Upper lobe of right lung (tissue), 1 donor: ENCODE data around the gene GPSM3. TPM values are rescaled to one million over a fixed set of nuclear protein-coding genes. Genes with fewer than 3 reads are reported as not detected.

Experiments used
- ATAC-seq: fragments of 200-7000 bp; cut with Tn5 transposase; one replicate; pipeline ENCODE4 v1.9.1; 2020; ENCODE audit warnings: mild to moderate bottlenecking, moderate library complexity
- DNase-seq: peaks from one replicate; pipeline ENCODE4 v3.0.0-alpha.2; 2020
- H3K27ac ChIP-seq: fragments of 200-600 bp; one replicate; pipeline ENCODE4 v1.8.0; 2022
- H3K27me3 ChIP-seq: fragments of 200-600 bp; one replicate; pipeline ENCODE4 v1.8.0; 2022; ENCODE audit warnings: mild to moderate bottlenecking
- H3K36me3 ChIP-seq: fragments of 200-600 bp; one replicate; pipeline ENCODE4 v1.8.0; 2022
- H3K4me1 ChIP-seq: fragments of 200-600 bp; one replicate; pipeline ENCODE4 v1.8.0; 2022
- H3K4me3 ChIP-seq: fragments of 200-600 bp; one replicate; pipeline ENCODE4 v1.8.0; 2022; ENCODE audit warnings: mild to moderate bottlenecking
- H3K9me3 ChIP-seq: fragments of 200-600 bp; one replicate; pipeline ENCODE4 v1.8.0; 2022
- CTCF ChIP-seq: fragments of 200-600 bp; IDR thresholded peaks from one replicate; pipeline ENCODE4 v1.8.0; 2022; ENCODE audit warnings: antibody characterized with exemption
- intact Hi-C: fragments of 100-400 bp; cut with DNase I; formaldehyde crosslinking; loops from one replicate; pipeline ENCODE4 v1.11.0; 2022
- long read RNA-seq: library from polyadenylated mRNA; unstranded; transcript quantifications from one replicate; pipeline ENCODE4 v2.0.0, GENCODE V29; 2021
- total RNA-seq: library from RNA; stranded (reverse); fragmentation: NEBNext Ultra II Directional; extraction: Animal tissue kit (Norgen Biotek cat#: 25700); gene quantifications from one replicate; pipeline ENCODE4 v1.2.1, GENCODE V29; 2021
- donor health status: DM: no; HTN: yes; CAD: no; lungs with severe emphysema.

The GPSM3 gene
- 51.9 TPM for total RNA-seq
- long read RNA-seq, transcript GPSM3-206 (4 exons, 1,476 nt): major isoform, 18 of 35 reads
- long read RNA-seq, partial matches to known transcripts: 13 of 35 reads
- long read RNA-seq, other reads (novel, unspliced or antisense): 2 of 35 reads

- peak within 1 kb of the TSS; percentile 91 for H3K27ac ChIP-seq
- no peaks in the 10 kb centered on the region for H3K9me3 ChIP-seq
- DNase-seq (peak; percentile 88), ATAC-seq (no peak)
- intact Hi-C loops: no loop called here
- TF ChIP-seq CTCF: no peak
- no peaks in the 10 kb centered on the region for H3K27me3 ChIP-seq
- peaks cover 56% of the 10 kb centered on the region for H3K4me1 ChIP-seq
- peak within 1 kb of the TSS; percentile 66 for H3K4me3 ChIP-seq
- H3K36me3 ChIP-seq: peaks cover 3% of the 10 kb centered on the region
These were observed at the start of gene GPSM3 for GRCh38 chr6:32192608-32193039. Gene GPSM3 (minus strand): TSS chr6:32192643. CDS start chr6:32192513, 130 bp downstream.

- no peaks in the 10 kb centered on the region for H3K36me3 ChIP-seq
- ATAC-seq (no peak), DNase-seq (no peak)
- H3K4me3 ChIP-seq: no peak overlapping the region
- H3K27me3 ChIP-seq: no peaks in the 10 kb centered on the region
- H3K27ac ChIP-seq: no peak overlapping the region
- H3K4me1 ChIP-seq: no peaks in the 10 kb centered on the region
- H3K9me3 ChIP-seq: no peaks in the 10 kb centered on the region
- TF ChIP-seq CTCF: no peak
- intact Hi-C loops: no loop called here
These were observed 48.2 kb upstream of the GPSM3 start for GRCh38 chr6:32240686-32241085.

- no peak for TF ChIP-seq CTCF
- H3K4me1 ChIP-seq: no peaks in the 10 kb centered on the region
- intact Hi-C loops: no loop called here
- no peaks in the 10 kb centered on the region for H3K27me3 ChIP-seq
- no peak for ATAC-seq
- H3K9me3 ChIP-seq: no peaks in the 10 kb centered on the region
- no peaks in the 10 kb centered on the region for H3K36me3 ChIP-seq
- H3K4me3 ChIP-seq: no peak overlapping the region
- no peak for DNase-seq
- H3K27ac ChIP-seq: no peak overlapping the region
These were observed 47.0 kb upstream of the GPSM3 start for GRCh38 chr6:32239462-32239861.

- ATAC-seq: peak; percentile 34
- H3K27ac ChIP-seq: no peak overlapping the region
- H3K9me3 ChIP-seq: no peaks in the 10 kb centered on the region
- no peak for TF ChIP-seq CTCF
- no peaks in the 10 kb centered on the region for H3K4me1 ChIP-seq
- intact Hi-C loops: no loop called here
- H3K4me3 ChIP-seq: no peak overlapping the region
- no peak for DNase-seq
- H3K27me3 ChIP-seq: no peaks in the 10 kb centered on the region
- no peaks in the 10 kb centered on the region for H3K36me3 ChIP-seq
These were observed 42.5 kb upstream of the GPSM3 start for GRCh38 chr6:32234934-32235333.

GRCh38 chr6:32226434-32226833 lies 34.0 kb upstream of the GPSM3 start:
- no peak for TF ChIP-seq CTCF
- no peaks in the 10 kb centered on the region for H3K36me3 ChIP-seq
- DNase-seq (no peak), ATAC-seq (no peak)
- H3K27ac ChIP-seq: no peak overlapping the region
- no peaks in the 10 kb centered on the region for H3K27me3 ChIP-seq
- no peak overlapping the region for H3K4me3 ChIP-seq
- H3K9me3 ChIP-seq: no peaks in the 10 kb centered on the region
- intact Hi-C loops: no loop called here
- no peaks in the 10 kb centered on the region for H3K4me1 ChIP-seq

- DNase-seq: no peak
- peak overlapping the region; percentile 75 for H3K27ac ChIP-seq
These were observed 32.3 kb upstream of the GPSM3 start for GRCh38 chr6:32224696-32225095.

More at GRCh38 chr6:32224696-32225095, 32.3 kb upstream of the GPSM3 start:
- H3K9me3 ChIP-seq: no peaks in the 10 kb centered on the region
- no peak for TF ChIP-seq CTCF
- no peak for ATAC-seq
- H3K36me3 ChIP-seq: no peaks in the 10 kb centered on the region
- H3K27me3 ChIP-seq: no peaks in the 10 kb centered on the region
- no peaks in the 10 kb centered on the region for H3K4me1 ChIP-seq
- H3K4me3 ChIP-seq: no peak overlapping the region
- intact Hi-C loops: no loop called here
